ENCODE data around the gene GREB1L.

GRCh38 chr18:21255211-21255610, 13.2 kb downstream of the GREB1L start:
- TF ChIP-seq CTCF (IDR thresholded peaks at IDR 0.05; ENCODE audit: low read length) (no peak), EZH2 (IDR thresholded peaks at IDR 0.05; ENCODE audit: borderline replicate concordance, low read length) (no peak)
